Activated CD8-positive, alpha-beta memory T cell treated with anti-CD3 and anti-CD28 coated beads for 1 hour (primary cell): ENCODE measurements around the gene GATAD2A.
A peak's percentile ranks its signal among the peaks of the same experiment; 100 is the strongest.
"Not testable (repeated sequence)": the region's sequence is repeated elsewhere in the genome, so short reads cannot be mapped to it uniquely, and the experiment has no call there.

ENCODE experiments used
- DNase-seq, 2 donors: peaks; one replicate each; pipeline ENCODE4 v3.0.0-alpha.2; 2020; ENCODE audit warnings: low read depth in 1 of 2; ENCODE audit errors: extremely low read depth in 1 of 2

Gene GATAD2A

DNA sequence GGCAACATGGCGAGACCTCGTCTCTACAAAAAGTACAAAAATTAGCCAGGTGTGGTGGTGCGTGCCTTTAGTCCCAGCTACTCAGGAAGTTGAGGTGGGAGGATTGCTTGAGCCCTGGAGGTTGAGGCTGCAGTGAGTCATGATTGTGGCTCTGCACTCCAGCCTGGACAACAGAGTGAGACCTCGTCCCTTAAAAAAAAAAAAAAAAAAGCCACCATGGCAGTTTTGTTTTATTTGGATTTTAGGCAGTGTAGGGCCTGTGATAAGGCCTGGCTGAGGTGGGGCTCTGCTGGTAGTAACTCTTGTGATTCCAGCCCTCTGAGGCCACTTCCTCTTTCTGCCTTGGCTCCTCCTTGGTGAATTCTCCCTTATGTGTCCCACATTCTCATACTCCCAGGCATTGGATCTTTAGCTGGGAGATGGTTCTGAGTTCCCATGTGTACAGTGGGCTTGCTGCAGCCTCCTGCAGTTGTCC lies 39.2 kb downstream of the GATAD2A start:
- DNase-seq, result no peak

DNA sequence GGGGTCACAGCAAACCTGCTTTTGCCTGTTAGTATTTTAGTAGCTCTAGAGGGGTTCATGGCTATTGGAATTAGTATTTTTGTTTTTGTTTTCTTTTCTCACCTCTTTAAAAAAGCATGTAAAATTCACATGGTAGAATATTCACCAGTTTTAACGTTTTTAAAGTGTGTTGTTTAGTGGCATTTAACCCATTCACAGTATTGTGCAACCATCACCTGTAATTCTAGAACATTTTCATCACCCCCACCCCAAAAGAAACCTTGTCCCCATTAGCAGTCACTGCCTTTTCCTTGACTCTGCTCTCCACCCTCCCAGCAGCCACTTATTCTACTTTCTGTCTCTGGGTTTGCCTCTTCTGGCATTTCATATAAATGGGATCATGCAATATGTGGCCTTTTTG lies 39.8 kb downstream of the GATAD2A start:
- no peak for DNase-seq

DNA sequence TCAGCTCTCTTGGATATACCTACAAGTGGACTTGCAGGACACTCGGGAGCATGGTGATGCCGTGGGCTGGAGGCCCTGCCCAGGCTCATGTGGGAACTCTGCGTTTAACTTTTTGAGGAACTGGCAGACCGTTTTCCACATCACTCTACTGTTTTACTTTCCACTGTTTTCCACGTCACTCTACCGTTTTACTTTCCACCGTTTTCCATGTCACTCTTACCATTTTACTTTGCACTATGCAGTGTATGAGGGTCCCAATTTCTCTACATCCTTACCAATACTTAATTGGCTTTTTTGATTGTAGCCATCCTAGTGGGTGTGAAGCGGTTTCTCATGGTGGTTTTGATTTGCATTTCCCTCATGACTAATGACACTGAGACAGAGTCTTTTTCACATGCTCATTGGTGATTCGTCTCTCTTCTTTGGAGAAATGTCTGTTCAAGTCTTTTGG lies 40.5 kb downstream of the GATAD2A start:
- no peak for DNase-seq

DNA sequence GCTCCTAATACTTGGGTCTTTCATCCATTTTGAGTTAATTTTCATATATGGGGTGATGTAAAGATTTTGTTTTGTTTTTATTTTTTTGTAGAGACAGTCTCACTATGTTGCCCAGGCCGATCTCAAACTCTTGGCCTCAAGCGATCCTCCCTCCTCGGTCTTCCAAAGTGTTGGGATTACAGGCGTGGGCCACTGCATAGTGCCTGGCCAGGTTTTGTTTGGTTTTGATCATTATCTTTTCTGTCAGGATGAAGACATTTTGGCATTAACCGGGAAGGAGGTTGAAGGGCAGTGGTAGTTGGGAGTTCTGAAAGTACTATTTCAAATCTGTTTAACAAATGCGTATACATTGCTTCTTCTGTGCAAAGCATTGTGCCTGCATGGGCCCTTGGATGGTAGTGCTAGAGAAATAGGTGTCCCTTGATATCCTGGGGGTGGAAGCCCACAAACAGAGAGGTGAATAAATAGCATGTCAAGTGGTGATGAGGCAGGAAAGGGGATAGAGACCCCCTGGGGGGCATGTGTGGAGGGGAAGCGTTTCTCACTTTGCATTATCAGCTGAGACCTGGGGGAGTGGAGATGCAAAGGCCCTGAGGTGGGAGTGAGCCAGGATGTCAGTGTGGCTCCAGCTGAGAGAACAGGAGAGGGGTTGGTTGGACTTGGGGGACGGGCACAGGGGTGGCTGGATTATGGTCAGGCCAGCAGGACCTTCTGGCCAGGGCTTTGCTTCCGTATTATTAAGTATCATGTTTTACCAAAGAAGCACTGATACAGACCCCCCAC lies 41.4 kb downstream of the GATAD2A start:
- no peak for DNase-seq

DNA sequence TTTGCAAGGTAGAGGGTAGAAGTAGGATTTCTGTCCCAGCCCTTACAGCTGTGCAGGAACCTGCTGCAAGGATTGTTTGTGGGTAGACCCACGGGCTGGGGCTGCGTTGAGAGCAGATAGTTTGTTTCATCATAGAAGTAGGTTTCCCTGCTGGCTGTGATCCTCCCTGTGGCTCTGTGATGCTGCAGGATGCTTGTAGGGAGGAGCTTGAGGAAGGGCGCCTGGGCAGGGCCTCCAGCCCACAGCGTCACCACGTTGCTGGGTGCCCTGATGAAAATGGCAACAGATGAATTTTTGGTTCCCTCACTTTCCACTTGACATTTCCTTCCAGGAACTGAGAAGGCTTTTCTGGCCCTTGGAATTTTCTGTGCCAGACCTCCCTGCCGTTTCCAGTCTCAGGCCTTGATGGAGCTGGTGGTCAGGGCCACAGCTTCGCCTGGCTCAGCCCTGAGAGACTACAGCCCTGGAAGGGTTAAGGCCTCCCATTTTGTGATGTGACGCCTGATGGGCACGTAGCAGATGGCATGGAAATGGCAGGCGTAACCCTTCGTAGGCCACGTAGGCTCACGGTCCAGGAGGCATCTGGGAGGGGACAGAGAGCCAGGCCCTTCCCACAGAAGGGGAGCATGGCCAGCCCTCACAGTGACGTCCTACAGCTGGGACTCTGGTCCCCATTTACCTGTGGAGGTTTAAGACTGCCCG lies 42.2 kb downstream of the GATAD2A start:
- no peak for DNase-seq

DNA sequence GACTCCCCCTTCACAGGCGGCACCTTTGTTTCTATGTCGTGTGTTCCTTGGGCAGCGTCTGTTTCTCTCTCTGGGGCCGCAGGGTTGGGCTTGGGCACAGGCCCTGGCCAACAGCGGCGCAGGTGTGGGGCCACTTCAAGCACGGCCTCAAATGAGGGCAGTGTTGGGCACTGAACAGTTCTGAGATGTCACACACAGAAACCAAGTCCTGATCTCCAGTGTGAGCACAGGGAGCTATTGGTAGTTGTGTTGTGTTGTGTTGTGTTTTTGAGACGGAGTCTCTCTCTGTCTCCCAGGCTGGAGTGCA lies 42.7 kb downstream of the GATAD2A start:
- DNase-seq, result no peak

DNA sequence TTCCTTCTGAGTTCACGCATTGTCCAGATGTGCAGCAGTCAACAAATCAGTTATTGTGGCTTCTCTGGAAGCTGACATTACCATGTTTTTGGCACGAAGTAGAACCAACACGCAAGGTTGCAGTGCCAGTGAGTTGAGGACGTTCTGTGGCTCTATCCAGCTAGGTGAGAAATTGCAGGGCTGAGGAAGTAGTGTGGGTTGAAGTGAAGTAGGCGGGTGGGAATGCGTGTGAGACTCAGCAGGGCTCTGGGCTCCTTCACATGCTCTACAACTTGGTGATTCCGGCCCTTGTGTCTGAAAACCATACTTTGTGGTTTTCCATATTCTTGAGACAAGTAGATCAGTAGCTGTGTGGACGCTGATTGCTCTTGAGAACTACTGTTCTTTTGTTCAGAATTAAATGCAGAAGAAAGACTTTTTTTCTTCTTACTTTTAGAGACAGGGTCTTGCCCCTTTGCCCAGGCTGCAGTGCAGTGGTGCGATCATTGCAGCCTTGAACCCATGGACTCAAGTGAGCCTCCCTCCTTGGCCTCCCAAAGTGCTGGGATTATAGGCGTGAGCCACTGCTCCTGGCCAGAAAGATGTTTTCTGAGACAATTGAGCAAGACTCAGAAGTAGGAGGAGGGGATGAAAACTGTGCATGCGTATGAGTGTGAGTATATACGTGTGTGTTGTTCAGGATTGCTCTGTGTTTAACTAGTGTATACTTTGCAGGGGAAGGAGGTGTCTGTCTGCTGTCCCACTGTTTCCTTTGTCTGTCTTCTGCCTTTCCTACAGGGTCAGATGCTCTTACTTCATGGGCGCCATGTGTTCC lies 46.2 kb downstream of the GATAD2A start:
- no peak for DNase-seq

DNA sequence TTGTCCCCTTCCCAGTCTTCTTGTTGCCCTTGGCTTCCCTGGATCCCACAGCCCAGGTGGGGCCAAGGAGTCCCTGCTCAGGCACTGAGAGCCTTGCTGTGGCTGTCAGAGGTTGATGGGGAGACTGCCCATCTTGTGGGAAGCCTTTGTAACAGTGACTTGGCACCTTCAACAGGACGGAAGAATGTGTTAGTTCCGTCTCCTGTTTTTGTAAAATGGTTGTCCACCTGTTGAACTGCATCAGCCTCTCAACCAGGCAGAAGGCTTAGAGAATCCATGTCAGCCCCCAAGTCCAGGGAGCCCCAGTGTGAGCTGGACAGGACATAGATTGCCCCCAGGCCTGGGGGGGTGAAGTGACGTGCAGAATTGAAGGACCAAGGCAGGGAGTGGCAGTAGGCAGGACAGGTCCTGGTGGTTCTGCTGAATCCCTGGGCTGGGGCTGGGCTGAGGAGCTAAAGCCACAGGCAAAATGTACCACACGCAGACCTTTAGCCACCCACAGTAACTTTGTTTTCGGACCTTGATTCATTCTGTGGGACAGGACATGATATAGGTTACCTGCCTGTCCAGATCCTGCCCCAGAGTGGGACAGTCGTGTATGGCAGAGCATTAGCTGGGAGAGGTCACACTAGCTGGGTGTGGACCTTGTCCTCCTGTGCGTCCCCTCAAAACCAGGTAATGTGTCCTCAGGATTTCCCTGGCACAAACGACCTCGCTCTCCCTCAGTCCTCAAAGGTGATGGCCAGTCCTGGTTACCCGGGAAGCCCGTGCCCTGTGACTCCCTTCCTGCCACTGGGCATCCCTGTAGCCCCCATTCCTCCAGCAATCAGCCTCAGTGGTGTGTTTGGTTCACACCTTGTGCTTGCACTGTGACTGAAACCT lies 47.0 kb downstream of the GATAD2A start:
- no peak for DNase-seq

DNA sequence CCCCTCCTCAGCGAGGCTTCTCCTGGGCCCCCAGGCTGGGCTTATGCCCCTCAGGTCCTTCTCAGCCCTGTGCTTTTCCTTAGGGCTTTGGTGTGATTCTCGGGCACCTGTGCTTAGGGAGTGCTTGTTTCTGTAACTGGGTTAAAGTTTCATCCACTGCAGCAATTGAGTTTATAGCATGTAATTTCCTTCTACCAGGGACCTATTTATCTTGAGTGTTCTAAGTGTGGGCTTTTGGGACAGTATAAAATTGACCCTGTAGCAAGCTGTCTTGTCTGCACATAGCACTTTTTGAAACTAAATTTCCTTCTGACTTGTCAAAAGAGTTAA lies 47.6 kb downstream of the GATAD2A start:
- no peak for DNase-seq

DNA sequence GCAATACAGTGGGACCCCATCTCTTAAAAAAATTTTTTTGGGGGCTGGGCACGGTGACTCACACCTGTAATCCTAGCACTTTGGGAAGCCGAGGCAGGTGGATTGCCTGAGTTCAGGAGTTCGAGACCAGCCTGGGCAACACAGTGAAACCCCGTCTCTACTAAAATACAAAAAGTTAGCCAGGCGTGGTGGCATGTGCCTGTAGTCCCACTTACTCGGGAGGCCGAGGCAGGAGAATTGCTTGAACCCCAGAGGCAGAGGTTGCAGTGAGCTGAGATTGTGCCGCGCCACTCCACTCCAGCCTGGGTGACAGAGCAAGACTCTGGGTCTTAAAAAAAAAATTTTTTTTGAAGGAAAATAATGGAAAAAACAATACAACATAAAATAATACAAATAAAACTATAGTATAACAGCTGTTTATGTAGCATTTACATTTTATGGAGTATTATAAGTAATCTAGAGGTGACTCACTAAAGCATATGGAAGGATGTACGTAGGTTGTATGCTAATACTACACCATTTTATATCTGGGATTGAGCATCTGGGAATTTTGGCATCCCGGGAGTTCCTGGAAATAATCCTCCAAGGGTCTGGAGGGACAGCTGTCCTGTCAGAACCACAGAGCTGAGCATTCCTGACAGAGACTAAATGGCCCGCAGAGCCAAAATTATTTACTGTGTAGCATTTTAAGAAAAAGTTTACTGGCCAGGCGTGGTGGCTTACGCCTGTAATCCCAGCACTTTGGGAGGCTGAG lies 49.9 kb downstream of the GATAD2A start:
- DNase-seq, result not testable (repeated sequence)

DNA sequence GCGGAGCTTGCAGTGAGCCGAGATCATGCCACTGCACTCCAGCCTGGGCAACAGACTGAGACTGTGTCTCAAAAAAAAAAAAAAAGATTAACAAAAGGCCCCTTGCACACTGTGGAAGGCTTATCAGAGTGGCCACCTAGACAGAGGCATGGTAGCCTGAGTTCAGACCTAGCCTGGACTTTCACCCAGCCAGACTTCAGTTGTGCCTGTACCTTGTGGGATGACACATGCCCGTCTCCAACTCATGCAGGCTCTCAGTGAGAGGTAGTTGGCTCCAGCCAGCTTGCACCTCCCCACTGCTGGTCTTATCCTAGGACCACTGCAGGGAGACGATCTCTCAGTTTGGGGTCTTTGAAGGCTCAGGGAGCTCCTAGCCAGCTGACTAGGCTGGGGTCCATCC lies 52.2 kb downstream of the GATAD2A start:
- DNase-seq, result no peak

DNA sequence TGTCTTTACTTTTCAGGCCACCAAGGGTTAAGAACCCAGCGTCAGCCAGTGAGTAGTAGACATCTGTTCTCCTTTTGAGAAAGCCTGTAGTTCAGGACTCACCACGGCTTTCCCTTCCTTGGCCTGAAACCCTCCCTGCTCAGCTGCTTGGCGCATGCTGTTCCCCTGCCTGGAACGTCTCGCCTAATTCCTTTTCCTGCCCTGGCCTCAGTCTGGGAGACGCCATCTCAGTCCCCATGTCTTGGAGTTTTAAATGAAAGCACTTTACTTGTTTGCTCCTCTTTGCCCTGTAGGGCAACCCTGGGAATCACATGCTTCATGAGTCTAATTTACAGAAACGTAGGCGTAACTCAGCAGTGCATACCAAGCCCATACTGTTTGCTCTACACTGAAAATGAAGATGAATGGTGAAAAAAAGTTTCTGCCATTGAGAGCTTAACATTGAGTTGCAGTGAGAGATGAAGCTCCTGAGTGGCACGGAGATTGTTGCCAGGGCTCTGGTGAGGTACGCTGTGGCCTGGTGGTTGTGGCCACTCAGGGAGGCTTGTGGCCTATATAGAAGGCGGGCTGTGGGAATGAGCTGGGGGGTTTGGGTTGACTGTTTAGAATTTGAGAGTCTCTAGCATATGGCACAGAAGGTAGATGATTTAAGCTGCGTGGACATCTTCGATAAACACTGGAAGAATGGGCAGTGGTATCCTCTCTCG lies 52.8 kb downstream of the GATAD2A start:
- DNase-seq, result no peak

DNA sequence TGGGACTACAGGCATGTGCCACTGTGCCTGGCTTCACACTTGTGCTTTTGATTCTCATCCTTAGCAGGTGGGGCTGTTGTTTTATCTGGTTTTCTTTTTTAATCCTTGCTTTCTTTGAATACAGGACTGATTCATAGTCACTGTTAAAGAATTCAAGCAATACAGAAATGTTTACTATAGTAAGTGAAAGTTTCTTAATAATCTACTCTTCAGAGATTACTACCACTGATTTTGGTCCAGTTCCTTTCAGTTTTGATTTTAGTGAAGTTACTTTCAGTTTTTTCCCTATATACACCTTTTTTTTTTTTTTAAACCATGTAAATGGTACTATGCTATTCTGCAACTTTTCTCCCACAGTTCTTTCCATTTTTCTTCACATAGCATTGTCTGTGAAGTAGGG lies 53.6 kb downstream of the GATAD2A start:
- no peak for DNase-seq

DNA sequence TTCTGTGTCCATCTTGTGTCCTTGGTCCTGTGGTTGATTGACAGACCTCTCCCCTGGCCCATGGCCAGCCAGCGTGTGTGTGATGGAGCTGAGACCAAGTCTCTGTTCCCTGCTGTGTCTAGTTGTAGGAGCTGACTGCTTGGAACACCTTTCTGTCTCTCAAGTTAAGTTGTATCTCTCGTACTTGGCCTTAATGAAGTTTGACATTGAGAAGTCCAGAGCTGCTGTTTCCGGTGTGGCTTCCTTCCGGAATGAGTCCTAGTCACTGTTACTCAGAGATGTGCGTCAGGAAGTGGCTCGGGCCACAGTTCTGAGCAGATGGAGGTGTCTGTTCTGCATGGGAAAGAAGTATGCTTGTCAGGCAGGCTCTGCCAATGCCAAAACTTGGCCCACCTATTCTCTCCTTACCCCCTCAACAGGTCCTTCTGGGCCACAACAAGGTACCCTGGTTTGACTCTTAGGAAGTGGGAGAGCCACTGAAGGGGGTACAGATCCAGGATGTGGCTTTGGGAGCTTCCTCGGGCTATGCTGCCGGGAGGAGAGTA lies 54.3 kb downstream of the GATAD2A start:
- DNase-seq, result peak; percentile 45 to 50

DNA sequence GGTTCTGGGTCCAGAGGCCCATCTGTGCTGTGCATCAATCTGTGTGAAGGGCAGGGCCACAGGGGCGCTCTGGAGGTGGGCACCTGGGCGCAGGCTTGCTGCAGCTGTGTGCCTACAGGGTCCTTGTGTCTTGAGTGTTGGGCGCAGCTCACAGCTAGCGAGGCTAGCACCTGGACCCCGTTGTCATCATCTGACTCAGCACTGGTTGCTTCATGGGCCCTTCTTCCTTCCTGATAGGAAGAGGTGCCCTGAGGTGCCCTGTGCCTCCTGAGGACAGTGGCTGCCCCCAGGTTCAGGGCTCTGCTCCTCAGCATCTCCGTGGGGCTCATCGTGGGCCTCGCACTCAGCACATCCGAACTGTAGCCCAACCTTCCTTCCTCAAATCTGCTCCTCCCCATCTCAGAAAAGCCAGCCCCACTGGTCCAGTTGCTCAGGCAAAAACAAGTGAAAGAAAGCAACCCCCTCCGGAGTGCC lies 54.8 kb downstream of the GATAD2A start:
- DNase-seq, result no peak

DNA sequence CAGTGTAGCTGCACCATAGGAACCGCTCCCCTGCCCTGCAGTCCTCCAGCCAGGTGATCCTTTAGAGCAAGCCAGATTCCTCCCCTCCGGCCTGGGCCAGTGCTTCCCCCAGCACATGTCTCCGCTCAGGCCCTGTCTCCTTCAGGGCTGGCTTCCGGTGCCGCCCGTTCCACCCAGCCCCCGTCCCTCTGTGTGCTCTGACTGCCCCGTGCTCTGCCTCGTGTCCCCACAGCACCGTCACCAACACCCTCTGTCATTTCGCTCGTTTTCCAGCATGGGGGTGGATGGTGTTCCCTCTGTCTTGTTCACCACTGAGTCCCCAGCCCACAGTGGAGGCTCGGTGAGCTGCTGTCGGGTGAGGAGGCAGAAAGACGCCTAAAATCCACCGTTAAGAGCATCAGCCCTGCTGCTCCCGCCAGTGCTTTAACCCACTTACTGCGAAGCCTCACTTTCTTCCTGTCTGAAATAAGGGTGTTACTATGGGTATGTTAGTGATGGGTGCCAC lies 55.3 kb downstream of the GATAD2A start:
- DNase-seq, result peak in 1 of 2 donors; percentile 41

DNA sequence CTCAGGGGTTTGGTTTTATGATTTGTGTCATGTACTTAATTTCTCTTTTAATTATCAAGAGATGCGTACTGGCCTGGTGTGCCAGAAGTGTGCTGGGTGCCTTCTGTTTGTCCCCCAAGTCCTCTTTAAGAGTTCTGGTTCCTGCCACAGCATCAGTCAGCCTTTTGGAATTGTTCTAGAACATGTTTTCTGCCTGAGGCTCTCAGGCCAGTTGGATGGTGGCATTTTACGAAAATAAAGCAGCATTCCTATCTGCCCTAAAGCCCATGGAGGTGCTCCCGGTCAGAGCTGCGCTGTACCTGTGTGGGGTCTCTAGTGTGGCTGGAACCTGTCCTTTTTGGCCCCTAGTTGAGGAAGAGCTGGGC lies 55.8 kb downstream of the GATAD2A start:
- no peak for DNase-seq

DNA sequence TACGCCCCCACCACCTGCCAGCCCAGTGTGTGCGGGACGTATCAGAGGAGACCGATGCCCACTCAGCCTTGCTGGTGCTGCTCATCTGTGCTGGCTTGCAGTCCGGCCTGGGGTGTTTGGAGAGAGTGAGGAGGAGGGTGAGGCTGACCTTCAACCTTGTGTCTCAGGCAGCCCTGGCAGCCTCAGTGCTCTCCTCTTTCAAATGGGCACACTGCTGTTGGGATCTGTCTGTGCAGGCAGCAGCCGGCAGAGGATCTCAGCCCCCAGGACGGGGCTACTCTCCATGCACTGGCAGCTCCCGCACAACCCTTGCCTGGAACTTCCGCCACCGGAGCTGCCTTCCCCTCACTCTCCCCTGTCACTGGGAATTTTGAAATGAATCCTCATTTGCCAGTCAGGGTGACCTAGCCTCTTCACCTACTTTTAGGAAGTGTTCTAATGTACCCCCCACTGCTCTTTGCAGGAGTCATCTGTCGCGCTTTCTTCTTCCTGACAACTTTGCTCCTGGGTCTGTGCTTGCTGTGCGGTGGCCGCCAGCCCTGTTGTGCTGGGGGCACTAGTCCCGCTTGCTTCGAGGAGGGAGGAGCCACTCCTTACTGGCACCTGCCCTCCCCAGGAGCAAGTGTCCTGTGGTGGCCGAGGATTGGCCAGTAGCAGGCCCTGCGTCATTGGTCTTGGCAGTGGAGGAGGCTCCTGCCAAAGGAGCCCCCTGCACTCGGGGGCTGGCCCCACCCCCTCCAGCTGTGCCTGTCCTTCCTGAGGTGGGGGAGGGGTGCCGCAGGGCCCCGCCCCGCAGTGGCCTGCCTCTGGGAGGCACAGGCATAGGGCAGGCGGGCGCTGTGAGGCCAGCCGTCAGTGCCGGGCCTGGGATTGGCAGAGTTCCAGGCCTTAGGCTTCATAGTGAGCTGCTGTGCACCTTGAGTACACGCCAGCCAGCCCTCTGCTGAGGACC lies 56.5 kb downstream of the GATAD2A start:
- no peak for DNase-seq
